HEK293 (cell line): ENCODE data around the gene FBXO28.

Experiments
- CTCF ChIA-PET: fragments of 350-600 bp; formaldehyde crosslinking; extraction: SDS; loops from one replicate; lab custom pipeline; 2021; ENCODE audit warnings: antibody characterized with exemption; lab: Yijun Ruan, JAX
- POLR2A ChIA-PET: fragments of 300-600 bp; formaldehyde crosslinking; extraction: SDS; loops from one replicate; lab custom pipeline; 2020; ENCODE audit warnings: antibody characterized with exemption, inconsistent platforms; lab: Yijun Ruan, JAX
- H3K27ac ChIP-seq: fragments of 200-500 bp; sonication (Bioruptor generic); 2 replicates; pipeline ENCODE4 v1.5.1; 2014; ENCODE audit warnings: low read depth, low read length, control low read depth, inconsistent platforms; ENCODE audit errors: extremely low read depth
- H3K36me3 ChIP-seq, 2 experiments: fragments of 200-500 bp in 1 of 2; sonication (Bioruptor generic) in 1 of 2; 1 replicate in 1 of 2; 2 replicates in 1 of 2; pipeline ENCODE4 v1.5.1; 2014 to 2017; ENCODE audit warnings: inconsistent platforms in 2 of 2, low read length in 2 of 2; ENCODE audit not compliant: control insufficient read depth in 2 of 2, insufficient read depth in 1 of 2
- H3K4me1 ChIP-seq: fragments of 200-500 bp; sonication (Bioruptor generic); 2 replicates; pipeline ENCODE4 v1.5.1; 2014; ENCODE audit warnings: mild to moderate bottlenecking, low read length, inconsistent platforms; ENCODE audit not compliant: control insufficient read depth, insufficient read depth
- H3K4me3 ChIP-seq: 2 replicates; pipeline ENCODE4 v1.5.1; 2011; ENCODE audit warnings: low read depth, mild to moderate bottlenecking, control low read depth, low read length, moderate library complexity
- H3K9me3 ChIP-seq: fragments of 200-500 bp; sonication (Bioruptor generic); 2 replicates; pipeline ENCODE4 v1.5.1; 2014; ENCODE audit warnings: low read depth, low read length, inconsistent platforms; ENCODE audit not compliant: control insufficient read depth, insufficient read depth
- FEZF1 ChIP-seq: fragments of 450-650 bp; formaldehyde crosslinking; IDR thresholded peaks from 2 replicates; pipeline ENCODE4 v1.5.1; 2016; ENCODE audit warnings: missing biosample characterization, missing genetic modification characterization
- KLF16 ChIP-seq: fragments of 450-650 bp; formaldehyde crosslinking; IDR thresholded peaks from 2 replicates; pipeline ENCODE4 v1.5.1; 2017; ENCODE audit warnings: missing biosample characterization, missing genetic modification characterization
- SP3 ChIP-seq: fragments of 450-650 bp; formaldehyde crosslinking; IDR thresholded peaks from 2 replicates; pipeline ENCODE4 v1.5.1; 2016; ENCODE audit warnings: missing biosample characterization, missing genetic modification characterization
- SP7 ChIP-seq: fragments of 450-650 bp; formaldehyde crosslinking; IDR thresholded peaks from 2 replicates; pipeline ENCODE4 v1.5.1; 2016; ENCODE audit warnings: missing biosample characterization, missing genetic modification characterization
- WT1 ChIP-seq: fragments of 450-650 bp; formaldehyde crosslinking; IDR thresholded peaks from 2 replicates; pipeline ENCODE4 v1.5.1; 2016; ENCODE audit warnings: missing biosample characterization, missing genetic modification characterization
- ZNF146 ChIP-seq: fragments of 450-650 bp; formaldehyde crosslinking; IDR thresholded peaks from 2 replicates; pipeline ENCODE4 v1.5.1; 2016; ENCODE audit warnings: missing biosample characterization, missing genetic modification characterization
- ZNF214 ChIP-seq: fragments of 450-650 bp; formaldehyde crosslinking; IDR thresholded peaks from 2 replicates; pipeline ENCODE4 v1.5.1; 2017; ENCODE audit warnings: missing biosample characterization, mild to moderate bottlenecking, missing genetic modification characterization, borderline replicate concordance
- ZNF623 ChIP-seq: fragments of 450-650 bp; formaldehyde crosslinking; IDR thresholded peaks from 2 replicates; pipeline ENCODE4 v1.5.1; 2016; ENCODE audit warnings: missing biosample characterization, missing genetic modification characterization
- TF ChIP-seq, protein P1 (sequence below): fragments of 450-650 bp; formaldehyde crosslinking; optimal IDR thresholded peaks from 2 replicates; pipeline ENCODE3; 2016; ENCODE audit warnings: missing biosample characterization, mild to moderate bottlenecking, missing genetic modification characterization
- TF ChIP-seq, protein P2 (sequence below): fragments of 450-650 bp; formaldehyde crosslinking; conservative IDR thresholded peaks from 2 replicates; pipeline ENCODE4 v1.5.1; 2016; ENCODE audit warnings: low read depth, missing biosample characterization, missing genetic modification characterization
- TF ChIP-seq, protein P3 (sequence below): fragments of 450-650 bp; formaldehyde crosslinking; IDR thresholded peaks from 2 replicates; pipeline ENCODE4 v1.5.1; 2016; ENCODE audit warnings: missing biosample characterization, missing genetic modification characterization, borderline replicate concordance
- TF ChIP-seq, protein P4 (sequence below): fragments of 450-650 bp; formaldehyde crosslinking; IDR thresholded peaks from 2 replicates; pipeline ENCODE4 v1.5.1; 2016; ENCODE audit warnings: missing biosample characterization, missing genetic modification characterization
- TF ChIP-seq, protein P5 (sequence below): fragments of 450-650 bp; formaldehyde crosslinking; IDR thresholded peaks from 2 replicates; pipeline ENCODE4 v1.5.1; 2016; ENCODE audit warnings: missing biosample characterization, missing genetic modification characterization, borderline replicate concordance
- TF ChIP-seq, protein P6 (sequence below): fragments of 450-650 bp; formaldehyde crosslinking; IDR thresholded peaks from 2 replicates; pipeline ENCODE4 v1.5.1; 2017; ENCODE audit warnings: missing biosample characterization, missing genetic modification characterization

Gene FBXO28

DNA sequence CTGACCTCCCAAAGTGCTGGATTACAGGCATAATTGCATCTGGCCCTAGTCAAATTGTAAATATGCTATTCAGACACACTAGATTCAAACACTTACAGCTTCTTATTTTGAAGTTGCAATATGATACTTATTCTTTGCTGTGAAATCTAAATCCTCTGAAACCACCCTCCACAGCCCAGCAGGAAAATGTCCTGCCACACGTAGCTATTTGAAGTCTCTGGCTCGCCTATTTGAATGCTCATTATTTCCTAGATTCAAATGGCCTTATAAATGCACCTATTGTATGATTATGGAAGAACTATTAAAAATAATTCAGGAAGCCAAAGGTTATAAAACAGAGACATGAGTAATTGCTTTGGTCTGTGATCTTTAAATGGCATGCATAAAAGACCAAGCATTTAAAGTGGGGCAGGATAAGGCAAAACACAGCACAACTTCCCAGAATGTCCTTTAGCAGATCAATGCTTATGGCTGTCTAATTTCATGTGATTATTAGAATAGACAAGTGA lies 26.6 kb upstream of the FBXO28 start:
- ChIA-PET POLR2A (no interaction called here), CTCF (interaction anchor here (0.6 to 1.0 kb wide), 3 partner anchors 35 to 349 kb away, joined by 3 to 4 read pairs (median 4); no protein-coding TSS in a partner anchor)
- H3K4me1 ChIP-seq, result no peaks in the 10 kb centered on the region
- H3K9me3 ChIP-seq, result no peaks in the 10 kb centered on the region
- H3K4me3 ChIP-seq, result no peak overlapping the region
- TF ChIP-seq ZNF623 (tag by site-specific recombination) (no peak), WT1 (tag by site-specific recombination) (peak; percentile 68), SP7 (tag by site-specific recombination) (0 out of 2 replicates have a peak, but pooled peaks have one; percentile 27), FEZF1 (tag by site-specific recombination) (0 out of 2 replicates have a peak, but pooled peaks have one; percentile 32)
- TF ChIP-seq, protein P1, sequence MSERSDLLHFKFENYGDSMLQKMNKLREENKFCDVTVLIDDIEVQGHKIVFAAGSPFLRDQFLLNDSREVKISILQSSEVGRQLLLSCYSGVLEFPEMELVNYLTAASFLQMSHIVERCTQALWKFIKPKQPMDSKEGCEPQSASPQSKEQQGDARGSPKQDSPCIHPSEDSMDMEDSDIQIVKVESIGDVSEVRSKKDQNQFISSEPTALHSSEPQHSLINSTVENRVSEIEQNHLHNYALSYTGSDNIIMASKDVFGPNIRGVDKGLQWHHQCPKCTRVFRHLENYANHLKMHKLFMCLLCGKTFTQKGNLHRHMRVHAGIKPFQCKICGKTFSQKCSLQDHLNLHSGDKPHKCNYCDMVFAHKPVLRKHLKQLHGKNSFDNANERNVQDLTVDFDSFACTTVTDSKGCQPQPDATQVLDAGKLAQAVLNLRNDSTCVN (tag by site-specific recombination), result no peak
- TF ChIP-seq, protein P2, sequence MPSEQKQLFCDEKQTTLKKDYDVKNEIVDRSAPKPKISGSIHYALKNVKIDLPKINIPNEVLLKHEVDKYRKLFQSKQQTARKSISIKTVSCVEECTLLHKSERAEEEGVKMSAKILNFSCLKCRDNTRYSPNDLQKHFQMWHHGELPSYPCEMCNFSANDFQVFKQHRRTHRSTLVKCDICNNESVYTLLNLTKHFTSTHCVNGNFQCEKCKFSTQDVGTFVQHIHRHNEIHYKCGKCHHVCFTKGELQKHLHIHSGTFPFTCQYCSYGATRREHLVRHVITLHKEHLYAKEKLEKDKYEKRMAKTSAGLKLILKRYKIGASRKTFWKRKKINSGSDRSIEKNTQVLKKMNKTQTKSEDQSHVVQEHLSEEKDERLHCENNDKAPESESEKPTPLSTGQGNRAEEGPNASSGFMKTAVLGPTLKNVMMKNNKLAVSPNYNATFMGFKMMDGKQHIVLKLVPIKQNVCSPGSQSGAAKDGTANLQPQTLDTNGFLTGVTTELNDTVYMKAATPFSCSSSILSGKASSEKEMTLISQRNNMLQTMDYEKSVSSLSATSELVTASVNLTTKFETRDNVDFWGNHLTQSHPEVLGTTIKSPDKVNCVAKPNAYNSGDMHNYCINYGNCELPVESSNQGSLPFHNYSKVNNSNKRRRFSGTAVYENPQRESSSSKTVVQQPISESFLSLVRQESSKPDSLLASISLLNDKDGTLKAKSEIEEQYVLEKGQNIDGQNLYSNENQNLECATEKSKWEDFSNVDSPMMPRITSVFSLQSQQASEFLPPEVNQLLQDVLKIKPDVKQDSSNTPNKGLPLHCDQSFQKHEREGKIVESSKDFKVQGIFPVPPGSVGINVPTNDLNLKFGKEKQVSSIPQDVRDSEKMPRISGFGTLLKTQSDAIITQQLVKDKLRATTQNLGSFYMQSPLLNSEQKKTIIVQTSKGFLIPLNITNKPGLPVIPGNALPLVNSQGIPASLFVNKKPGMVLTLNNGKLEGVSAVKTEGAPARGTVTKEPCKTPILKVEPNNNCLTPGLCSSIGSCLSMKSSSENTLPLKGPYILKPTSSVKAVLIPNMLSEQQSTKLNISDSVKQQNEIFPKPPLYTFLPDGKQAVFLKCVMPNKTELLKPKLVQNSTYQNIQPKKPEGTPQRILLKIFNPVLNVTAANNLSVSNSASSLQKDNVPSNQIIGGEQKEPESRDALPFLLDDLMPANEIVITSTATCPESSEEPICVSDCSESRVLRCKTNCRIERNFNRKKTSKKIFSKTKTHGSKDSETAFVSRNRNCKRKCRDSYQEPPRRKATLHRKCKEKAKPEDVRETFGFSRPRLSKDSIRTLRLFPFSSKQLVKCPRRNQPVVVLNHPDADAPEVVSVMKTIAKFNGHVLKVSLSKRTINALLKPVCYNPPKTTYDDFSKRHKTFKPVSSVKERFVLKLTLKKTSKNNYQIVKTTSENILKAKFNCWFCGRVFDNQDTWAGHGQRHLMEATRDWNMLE, result no peak
- no peak overlapping the region for H3K27ac ChIP-seq
- no peaks in the 10 kb centered on the region for H3K36me3 ChIP-seq

DNA sequence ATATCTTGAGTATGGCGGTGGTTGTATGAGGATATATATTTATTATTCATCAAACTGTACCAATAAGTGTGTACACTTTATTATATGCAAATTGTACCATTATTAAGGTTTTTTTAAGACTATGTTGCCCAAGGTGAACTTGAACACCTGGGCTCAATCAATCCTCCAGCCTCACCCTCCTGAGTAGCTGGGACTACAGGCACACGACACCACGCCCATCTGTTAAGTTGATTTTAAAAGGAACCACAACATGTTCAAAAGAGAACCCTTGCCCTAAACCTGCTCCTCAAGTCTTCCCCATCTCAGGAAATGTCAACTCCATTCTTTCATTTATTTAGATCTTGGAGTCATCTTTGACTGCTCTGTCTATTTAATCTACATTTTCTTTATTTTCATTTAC lies 24.3 kb upstream of the FBXO28 start:
- ChIA-PET POLR2A (no interaction called here), CTCF (interaction anchor here (1.3 kb wide), 1 partner anchor 39 kb away, joined by 3 read pairs; no protein-coding TSS in a partner anchor)
- no peak for TF ChIP-seq SP3
- no peak for TF ChIP-seq ZNF214 (tag by site-specific recombination)
- TF ChIP-seq, protein P3, sequence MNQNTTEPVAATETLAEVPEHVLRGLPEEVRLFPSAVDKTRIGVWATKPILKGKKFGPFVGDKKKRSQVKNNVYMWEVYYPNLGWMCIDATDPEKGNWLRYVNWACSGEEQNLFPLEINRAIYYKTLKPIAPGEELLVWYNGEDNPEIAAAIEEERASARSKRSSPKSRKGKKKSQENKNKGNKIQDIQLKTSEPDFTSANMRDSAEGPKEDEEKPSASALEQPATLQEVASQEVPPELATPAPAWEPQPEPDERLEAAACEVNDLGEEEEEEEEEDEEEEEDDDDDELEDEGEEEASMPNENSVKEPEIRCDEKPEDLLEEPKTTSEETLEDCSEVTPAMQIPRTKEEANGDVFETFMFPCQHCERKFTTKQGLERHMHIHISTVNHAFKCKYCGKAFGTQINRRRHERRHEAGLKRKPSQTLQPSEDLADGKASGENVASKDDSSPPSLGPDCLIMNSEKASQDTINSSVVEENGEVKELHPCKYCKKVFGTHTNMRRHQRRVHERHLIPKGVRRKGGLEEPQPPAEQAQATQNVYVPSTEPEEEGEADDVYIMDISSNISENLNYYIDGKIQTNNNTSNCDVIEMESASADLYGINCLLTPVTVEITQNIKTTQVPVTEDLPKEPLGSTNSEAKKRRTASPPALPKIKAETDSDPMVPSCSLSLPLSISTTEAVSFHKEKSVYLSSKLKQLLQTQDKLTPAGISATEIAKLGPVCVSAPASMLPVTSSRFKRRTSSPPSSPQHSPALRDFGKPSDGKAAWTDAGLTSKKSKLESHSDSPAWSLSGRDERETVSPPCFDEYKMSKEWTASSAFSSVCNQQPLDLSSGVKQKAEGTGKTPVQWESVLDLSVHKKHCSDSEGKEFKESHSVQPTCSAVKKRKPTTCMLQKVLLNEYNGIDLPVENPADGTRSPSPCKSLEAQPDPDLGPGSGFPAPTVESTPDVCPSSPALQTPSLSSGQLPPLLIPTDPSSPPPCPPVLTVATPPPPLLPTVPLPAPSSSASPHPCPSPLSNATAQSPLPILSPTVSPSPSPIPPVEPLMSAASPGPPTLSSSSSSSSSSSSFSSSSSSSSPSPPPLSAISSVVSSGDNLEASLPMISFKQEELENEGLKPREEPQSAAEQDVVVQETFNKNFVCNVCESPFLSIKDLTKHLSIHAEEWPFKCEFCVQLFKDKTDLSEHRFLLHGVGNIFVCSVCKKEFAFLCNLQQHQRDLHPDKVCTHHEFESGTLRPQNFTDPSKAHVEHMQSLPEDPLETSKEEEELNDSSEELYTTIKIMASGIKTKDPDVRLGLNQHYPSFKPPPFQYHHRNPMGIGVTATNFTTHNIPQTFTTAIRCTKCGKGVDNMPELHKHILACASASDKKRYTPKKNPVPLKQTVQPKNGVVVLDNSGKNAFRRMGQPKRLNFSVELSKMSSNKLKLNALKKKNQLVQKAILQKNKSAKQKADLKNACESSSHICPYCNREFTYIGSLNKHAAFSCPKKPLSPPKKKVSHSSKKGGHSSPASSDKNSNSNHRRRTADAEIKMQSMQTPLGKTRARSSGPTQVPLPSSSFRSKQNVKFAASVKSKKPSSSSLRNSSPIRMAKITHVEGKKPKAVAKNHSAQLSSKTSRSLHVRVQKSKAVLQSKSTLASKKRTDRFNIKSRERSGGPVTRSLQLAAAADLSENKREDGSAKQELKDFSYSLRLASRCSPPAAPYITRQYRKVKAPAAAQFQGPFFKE (tag by site-specific recombination), result no peak
- TF ChIP-seq, protein P4, sequence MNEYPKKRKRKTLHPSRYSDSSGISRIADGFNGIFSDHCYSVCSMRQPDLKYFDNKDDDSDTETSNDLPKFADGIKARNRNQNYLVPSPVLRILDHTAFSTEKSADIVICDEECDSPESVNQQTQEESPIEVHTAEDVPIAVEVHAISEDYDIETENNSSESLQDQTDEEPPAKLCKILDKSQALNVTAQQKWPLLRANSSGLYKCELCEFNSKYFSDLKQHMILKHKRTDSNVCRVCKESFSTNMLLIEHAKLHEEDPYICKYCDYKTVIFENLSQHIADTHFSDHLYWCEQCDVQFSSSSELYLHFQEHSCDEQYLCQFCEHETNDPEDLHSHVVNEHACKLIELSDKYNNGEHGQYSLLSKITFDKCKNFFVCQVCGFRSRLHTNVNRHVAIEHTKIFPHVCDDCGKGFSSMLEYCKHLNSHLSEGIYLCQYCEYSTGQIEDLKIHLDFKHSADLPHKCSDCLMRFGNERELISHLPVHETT (tag by site-specific recombination), result no peak
- TF ChIP-seq, protein P5, sequence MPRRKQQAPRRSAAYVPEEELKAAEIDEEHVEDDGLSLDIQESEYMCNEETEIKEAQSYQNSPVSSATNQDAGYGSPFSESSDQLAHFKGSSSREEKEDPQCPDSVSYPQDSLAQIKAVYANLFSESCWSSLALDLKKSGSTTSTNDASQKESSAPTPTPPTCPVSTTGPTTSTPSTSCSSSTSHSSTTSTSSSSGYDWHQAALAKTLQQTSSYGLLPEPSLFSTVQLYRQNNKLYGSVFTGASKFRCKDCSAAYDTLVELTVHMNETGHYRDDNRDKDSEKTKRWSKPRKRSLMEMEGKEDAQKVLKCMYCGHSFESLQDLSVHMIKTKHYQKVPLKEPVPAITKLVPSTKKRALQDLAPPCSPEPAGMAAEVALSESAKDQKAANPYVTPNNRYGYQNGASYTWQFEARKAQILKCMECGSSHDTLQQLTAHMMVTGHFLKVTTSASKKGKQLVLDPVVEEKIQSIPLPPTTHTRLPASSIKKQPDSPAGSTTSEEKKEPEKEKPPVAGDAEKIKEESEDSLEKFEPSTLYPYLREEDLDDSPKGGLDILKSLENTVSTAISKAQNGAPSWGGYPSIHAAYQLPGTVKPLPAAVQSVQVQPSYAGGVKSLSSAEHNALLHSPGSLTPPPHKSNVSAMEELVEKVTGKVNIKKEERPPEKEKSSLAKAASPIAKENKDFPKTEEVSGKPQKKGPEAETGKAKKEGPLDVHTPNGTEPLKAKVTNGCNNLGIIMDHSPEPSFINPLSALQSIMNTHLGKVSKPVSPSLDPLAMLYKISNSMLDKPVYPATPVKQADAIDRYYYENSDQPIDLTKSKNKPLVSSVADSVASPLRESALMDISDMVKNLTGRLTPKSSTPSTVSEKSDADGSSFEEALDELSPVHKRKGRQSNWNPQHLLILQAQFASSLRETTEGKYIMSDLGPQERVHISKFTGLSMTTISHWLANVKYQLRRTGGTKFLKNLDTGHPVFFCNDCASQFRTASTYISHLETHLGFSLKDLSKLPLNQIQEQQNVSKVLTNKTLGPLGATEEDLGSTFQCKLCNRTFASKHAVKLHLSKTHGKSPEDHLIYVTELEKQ (tag by site-specific recombination), result no peak
- no peak for TF ChIP-seq ZNF146 (tag by site-specific recombination)
- TF ChIP-seq, protein P6, sequence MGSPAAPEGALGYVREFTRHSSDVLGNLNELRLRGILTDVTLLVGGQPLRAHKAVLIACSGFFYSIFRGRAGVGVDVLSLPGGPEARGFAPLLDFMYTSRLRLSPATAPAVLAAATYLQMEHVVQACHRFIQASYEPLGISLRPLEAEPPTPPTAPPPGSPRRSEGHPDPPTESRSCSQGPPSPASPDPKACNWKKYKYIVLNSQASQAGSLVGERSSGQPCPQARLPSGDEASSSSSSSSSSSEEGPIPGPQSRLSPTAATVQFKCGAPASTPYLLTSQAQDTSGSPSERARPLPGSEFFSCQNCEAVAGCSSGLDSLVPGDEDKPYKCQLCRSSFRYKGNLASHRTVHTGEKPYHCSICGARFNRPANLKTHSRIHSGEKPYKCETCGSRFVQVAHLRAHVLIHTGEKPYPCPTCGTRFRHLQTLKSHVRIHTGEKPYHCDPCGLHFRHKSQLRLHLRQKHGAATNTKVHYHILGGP, result no peak
- TF ChIP-seq KLF16, result no peak
- TF ChIP-seq, all 188 proteins: peak for 0

More for the DNA sequence above, 24.3 kb upstream of the FBXO28 start:
- no peaks in the 10 kb centered on the region for H3K36me3 ChIP-seq
- H3K9me3 ChIP-seq, result no peaks in the 10 kb centered on the region
- H3K27ac ChIP-seq, result no peak overlapping the region
- no peaks in the 10 kb centered on the region for H3K4me1 ChIP-seq
- no peak overlapping the region for H3K4me3 ChIP-seq
